GM18511 (cell line): ENCODE measurements around the gene HHLA2.
"Not testable (repeated sequence)": the region's sequence is repeated elsewhere in the genome, so short reads cannot be mapped to it uniquely, and the experiment has no call there.

Source experiments
- ATAC-seq: cut with Tn5 transposase; IDR thresholded peaks from one replicate; pipeline ENCODE4 v1.9.1; 2021; ENCODE audit warnings: mild to moderate bottlenecking, moderate library complexity; ENCODE audit not compliant: unreplicated experiment

The HHLA2 gene

GRCh38 chr3:108338901-108339545 lies 42.7 kb downstream of the HHLA2 start:
- peak; percentile 76 for ATAC-seq

GRCh38 chr3:108341911-108342310 lies 45.6 kb downstream of the HHLA2 start:
- ATAC-seq = no peak

- peak; percentile 56 for ATAC-seq
Measured at GRCh38 chr3:108342837-108343486, 46.6 kb downstream of the HHLA2 start.

- ATAC-seq = no peak
Measured at GRCh38 chr3:108343491-108343890, 47.1 kb downstream of the HHLA2 start.

GRCh38 chr3:108345492-108346205 lies 49.3 kb downstream of the HHLA2 start:
- no peak for ATAC-seq

GRCh38 chr3:108346301-108347227 lies 50.2 kb downstream of the HHLA2 start:
- no peak for ATAC-seq

GRCh38 chr3:108352176-108352575 lies 55.8 kb downstream of the HHLA2 start:
- ATAC-seq = no peak

GRCh38 chr3:108354562-108354961 lies 58.2 kb downstream of the HHLA2 start:
- no peak for ATAC-seq

GRCh38 chr3:108357042-108357441 lies 60.7 kb downstream of the HHLA2 start:
- no peak for ATAC-seq

GRCh38 chr3:108359011-108359410 lies 62.7 kb downstream of the HHLA2 start:
- no peak for ATAC-seq

- ATAC-seq = no peak
Measured at GRCh38 chr3:108376026-108376425, 79.7 kb downstream of the HHLA2 start.

- no peak for ATAC-seq
Measured at GRCh38 chr3:108377384-108377783, 81.0 kb downstream of the HHLA2 start.

- ATAC-seq = no peak
Measured at GRCh38 chr3:108378153-108378951, 82.0 kb downstream of the HHLA2 start.

GRCh38 chr3:108378952-108379342 lies 82.6 kb downstream of the HHLA2 start:
- not testable (repeated sequence) for ATAC-seq

- ATAC-seq = no peak
Measured at GRCh38 chr3:108380128-108380795, 83.9 kb downstream of the HHLA2 start.

GRCh38 chr3:108381529-108382140 lies 85.3 kb downstream of the HHLA2 start:
- no peak for ATAC-seq

- ATAC-seq = no peak
Measured at GRCh38 chr3:108383306-108383705, 87.0 kb downstream of the HHLA2 start.

GRCh38 chr3:108387063-108387462 lies 90.7 kb downstream of the HHLA2 start:
- ATAC-seq = no peak
